ENCODE results near the gene TLE4. TPM values are rescaled to one million over a fixed set of nuclear protein-coding genes. Genes with fewer than 3 reads are reported as not detected.
A peak's percentile ranks its signal among the peaks of the same experiment; 100 is the strongest.

The TLE4 gene
- total and polyA plus RNA-seq, 7 experiments from 2014 or later: 21.0 to 196 (median 102) TPM

DNA sequence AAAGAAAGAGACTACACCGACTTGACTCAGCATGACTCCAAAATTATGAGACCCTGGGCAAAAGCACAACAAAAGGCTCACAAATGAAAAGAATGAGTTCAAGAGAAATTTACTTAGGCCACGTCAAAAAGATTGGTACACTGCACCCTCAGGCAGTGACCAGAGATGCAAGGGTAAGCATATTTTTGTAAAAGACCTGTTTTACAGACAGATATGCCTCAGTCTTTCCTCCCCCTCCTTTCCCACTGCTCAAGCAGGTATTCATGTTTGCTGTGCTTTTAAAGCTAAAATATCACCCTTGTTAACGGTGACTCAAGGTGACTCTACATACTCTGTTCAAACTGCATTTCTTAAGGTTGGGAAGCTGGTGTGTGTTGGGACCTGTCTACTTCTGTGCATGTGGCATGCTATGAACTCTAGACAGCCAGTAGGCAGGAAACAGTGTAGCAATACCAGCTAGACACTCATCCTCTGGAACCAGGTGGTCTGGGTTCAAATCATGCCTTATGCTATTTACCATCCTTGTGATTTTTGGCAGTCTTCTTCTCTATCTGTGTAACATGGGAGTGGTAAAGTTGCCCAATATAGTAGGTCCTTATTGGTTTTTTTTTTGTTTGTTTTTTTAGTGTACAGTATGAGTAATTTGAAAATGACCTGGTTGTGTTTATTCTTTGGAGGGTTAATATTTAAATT, 98.7 kb downstream of the TLE4 start:
- intact Hi-C loops (cut with micrococcal nuclease): loop anchor here in 1 of 2 donors (5.0 kb wide), 1 partner anchor 38 kb away; no protein-coding TSS in a partner anchor
- ChIA-PET CTCF (no interaction called here), POLR2A (interaction anchor here (0.6 kb wide), 1 partner anchor 30 kb away, joined by 3 read pairs; no protein-coding TSS in a partner anchor)
- Histone ChIP-seq H3K36me3 (ENCODE audit: control insufficient read depth in 2 of 3, insufficient read depth in 3 of 3, low read length in 3 of 3) (no peaks in the 10 kb centered on the region), H3K27me3 (ENCODE audit: control insufficient read depth in 2 of 2, insufficient read depth in 2 of 2, low read length in 2 of 2) (no peaks in the 10 kb centered on the region), H3K9me3 (ENCODE audit: control insufficient read depth in 2 of 3, low read length in 3 of 3) (no peaks in the 10 kb centered on the region), H3K27ac (ENCODE audit: low read depth, low read length) (no peak overlapping the region), H3K4me1 (ENCODE audit: control insufficient read depth in 2 of 2, insufficient read depth in 2 of 2, low read length in 2 of 2) (no peaks in the 10 kb centered on the region), H3K4me3 (ENCODE audit: low read length) (no peak overlapping the region)
- no peaks in the 10 kb centered on the region for H3K9me3 Mint-ChIP-seq
- peaks cover 0 to 51% (median 49%) of the 10 kb centered on the region in 5 donors for H3K36me3 Mint-ChIP-seq
- DNase-seq (no peak), ATAC-seq (no peak)
- H3K4me3 Mint-ChIP-seq: no peak overlapping the region
- H3K4me1 Mint-ChIP-seq: peaks cover 7 to 82% (median 56%) of the 10 kb centered on the region in 7 donors
- H3K27me3 Mint-ChIP-seq: no peaks in the 10 kb centered on the region
- H3K27ac Mint-ChIP-seq: peak overlapping the region in 1 of 9 donors; percentile 26

DNA sequence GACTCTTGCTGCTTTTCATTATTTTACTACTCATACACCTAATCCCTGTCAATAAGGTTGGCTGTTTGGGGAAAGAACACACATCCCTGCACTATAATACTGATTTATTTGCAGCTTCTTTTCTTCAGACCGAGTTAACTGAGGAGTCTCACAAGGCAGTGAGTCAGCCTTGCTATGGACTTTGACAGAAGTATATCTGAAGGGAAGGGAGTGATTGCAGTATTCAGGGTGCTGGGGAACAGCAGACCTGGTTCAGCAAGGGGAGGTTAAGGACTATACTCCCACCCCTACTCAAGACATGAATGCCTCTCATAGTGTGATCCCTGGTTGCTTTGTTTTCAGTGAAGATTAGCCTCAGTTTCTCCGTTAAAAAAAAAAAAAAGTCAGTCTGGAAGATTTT, 99.8 kb downstream of the TLE4 start:
- ATAC-seq: no peak
- no peak overlapping the region for H3K27ac ChIP-seq (ENCODE audit: low read depth, low read length)

DNA sequence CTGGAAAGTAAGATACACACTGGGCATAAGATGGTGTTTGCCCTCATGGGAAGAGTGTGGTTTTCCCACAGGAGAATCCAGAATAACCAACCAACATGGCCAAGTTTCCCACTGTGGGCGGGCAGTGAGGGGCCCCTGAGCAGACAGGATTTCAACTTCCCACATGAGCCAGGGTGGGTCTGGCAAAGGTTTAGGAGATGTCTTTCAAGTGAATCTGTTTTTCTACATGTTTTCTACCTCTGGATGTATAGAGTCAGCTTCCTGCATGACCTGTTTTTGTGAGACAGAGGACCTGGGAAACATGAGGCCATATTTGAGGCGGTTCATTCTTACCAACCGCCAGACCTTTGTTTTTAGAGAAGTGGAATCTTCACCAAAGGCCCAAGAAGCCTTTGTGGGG, 100.5 kb downstream of the TLE4 start:
- ATAC-seq (no peak), DNase-seq (no peak)
- H3K4me1 Mint-ChIP-seq: peaks cover 7 to 72% (median 53%) of the 10 kb centered on the region in 7 donors
- POLR2A ChIA-PET: interaction anchor here (2.1 kb wide), 1 partner anchor 100 kb away, joined by 5 read pairs; the partner anchor contains the start of gene TLE4
- no peak overlapping the region for H3K27ac ChIP-seq (ENCODE audit: low read depth, low read length)
- H3K27me3 Mint-ChIP-seq: no peaks in the 10 kb centered on the region
- CTCF ChIA-PET: interaction anchor here (0.6 kb wide), 1 partner anchor 12 kb away, joined by 3 read pairs; no protein-coding TSS in a partner anchor
- intact Hi-C loops (cut with micrococcal nuclease): loop anchor here in 1 of 2 donors (5.0 kb wide), 1 partner anchor 40 kb away; no protein-coding TSS in a partner anchor
- H3K36me3 ChIP-seq (ENCODE audit: control insufficient read depth in 2 of 3, insufficient read depth in 3 of 3, low read length in 3 of 3): no peaks in the 10 kb centered on the region
- H3K27ac Mint-ChIP-seq: peak overlapping the region in 1 of 9 donors; percentile 44
- H3K4me3 ChIP-seq (ENCODE audit: low read length): no peak overlapping the region
- peaks cover 0 to 3% (median 0%) of the 10 kb centered on the region in 11 donors for H3K9me3 Mint-ChIP-seq
- H3K9me3 ChIP-seq (ENCODE audit: control insufficient read depth in 2 of 3, low read length in 3 of 3): no peaks in the 10 kb centered on the region
- H3K4me1 ChIP-seq (ENCODE audit: control insufficient read depth in 2 of 2, insufficient read depth in 2 of 2, low read length in 2 of 2): no peaks in the 10 kb centered on the region
- no peak overlapping the region for H3K4me3 Mint-ChIP-seq
- H3K27me3 ChIP-seq (ENCODE audit: control insufficient read depth in 2 of 2, insufficient read depth in 2 of 2, low read length in 2 of 2): no peaks in the 10 kb centered on the region
- H3K36me3 Mint-ChIP-seq: peaks cover 0 to 57% (median 50%) of the 10 kb centered on the region in 5 donors

More for the DNA sequence above, 99.8 kb downstream of the TLE4 start:
- DNase-seq: no peak
- Mint-ChIP-seq H3K9me3 (no peaks in the 10 kb centered on the region), H3K27me3 (no peaks in the 10 kb centered on the region), H3K4me1 (peaks cover 7 to 76% (median 53%) of the 10 kb centered on the region in 7 donors), H3K4me3 (peak overlapping the region in 1 of 10 donors; percentile 49), H3K27ac (peak overlapping the region in 2 of 9 donors; percentile 16 to 20), H3K36me3 (peaks cover 0 to 56% (median 51%) of the 10 kb centered on the region in 5 donors)
- Histone ChIP-seq H3K9me3 (ENCODE audit: control insufficient read depth in 2 of 3, low read length in 3 of 3) (no peaks in the 10 kb centered on the region), H3K4me1 (ENCODE audit: control insufficient read depth in 2 of 2, insufficient read depth in 2 of 2, low read length in 2 of 2) (no peaks in the 10 kb centered on the region), H3K4me3 (ENCODE audit: low read length) (no peak overlapping the region), H3K36me3 (ENCODE audit: control insufficient read depth in 2 of 3, insufficient read depth in 3 of 3, low read length in 3 of 3) (no peaks in the 10 kb centered on the region), H3K27me3 (ENCODE audit: control insufficient read depth in 2 of 2, insufficient read depth in 2 of 2, low read length in 2 of 2) (no peaks in the 10 kb centered on the region)
- ChIA-PET CTCF (interaction anchor here (0.7 kb wide), 1 partner anchor 24 kb away, joined by 4 read pairs; no protein-coding TSS in a partner anchor), POLR2A (interaction anchor here (2.1 kb wide), 1 partner anchor 100 kb away, joined by 5 read pairs; the partner anchor contains the start of gene TLE4)
- intact Hi-C loops (cut with micrococcal nuclease): loop anchor here in 1 of 2 donors (5.0 kb wide), 1 partner anchor 39 kb away; no protein-coding TSS in a partner anchor

DNA sequence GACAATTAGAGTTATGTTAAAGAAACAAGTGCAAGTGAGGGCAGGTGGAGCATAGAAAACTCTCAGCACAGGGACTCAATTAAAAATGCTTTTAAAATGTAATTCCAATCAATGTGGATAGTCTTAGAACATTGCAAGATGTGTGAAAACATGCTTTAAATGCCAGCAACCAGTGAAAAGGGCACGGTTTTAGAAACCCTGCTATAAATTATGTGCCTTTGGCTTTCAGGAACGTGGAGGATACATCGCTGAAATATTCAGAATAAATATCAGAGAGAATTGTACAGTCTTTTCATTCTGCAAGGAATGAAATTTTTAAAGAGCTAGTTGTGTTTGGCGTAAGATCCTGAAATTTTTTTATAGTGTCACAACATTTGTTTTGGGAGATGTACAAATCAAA, 101.1 kb downstream of the TLE4 start:
- peaks cover 7 to 71% (median 47%) of the 10 kb centered on the region in 7 donors for H3K4me1 Mint-ChIP-seq
- no peak for ATAC-seq
- peaks cover 0 to 59% (median 51%) of the 10 kb centered on the region in 5 donors for H3K36me3 Mint-ChIP-seq
- peak overlapping the region in 1 of 10 donors; percentile 13 for H3K4me3 Mint-ChIP-seq
- intact Hi-C loops (cut with micrococcal nuclease): loop anchor here in 1 of 2 donors (5.0 kb wide), 1 partner anchor 41 kb away; no protein-coding TSS in a partner anchor
- DNase-seq: no peak
- no peak overlapping the region for H3K27ac ChIP-seq (ENCODE audit: low read depth, low read length)
- CTCF ChIA-PET: no interaction called here
- H3K4me3 ChIP-seq (ENCODE audit: low read length): no peak overlapping the region
- H3K27ac Mint-ChIP-seq: peak overlapping the region in 2 of 9 donors; percentile 44 to 47
- H3K4me1 ChIP-seq (ENCODE audit: control insufficient read depth in 2 of 2, insufficient read depth in 2 of 2, low read length in 2 of 2): no peaks in the 10 kb centered on the region
- peaks cover 0 to 3% (median 0%) of the 10 kb centered on the region in 11 donors for H3K9me3 Mint-ChIP-seq
- H3K9me3 ChIP-seq (ENCODE audit: control insufficient read depth in 2 of 3, low read length in 3 of 3): no peaks in the 10 kb centered on the region
- H3K36me3 ChIP-seq (ENCODE audit: control insufficient read depth in 2 of 3, insufficient read depth in 3 of 3, low read length in 3 of 3): no peaks in the 10 kb centered on the region
- no peaks in the 10 kb centered on the region for H3K27me3 ChIP-seq (ENCODE audit: control insufficient read depth in 2 of 2, insufficient read depth in 2 of 2, low read length in 2 of 2)
- POLR2A ChIA-PET: interaction anchor here (2.1 kb wide), 1 partner anchor 101 kb away, joined by 5 read pairs; the partner anchor contains the start of gene TLE4
- no peaks in the 10 kb centered on the region for H3K27me3 Mint-ChIP-seq

DNA sequence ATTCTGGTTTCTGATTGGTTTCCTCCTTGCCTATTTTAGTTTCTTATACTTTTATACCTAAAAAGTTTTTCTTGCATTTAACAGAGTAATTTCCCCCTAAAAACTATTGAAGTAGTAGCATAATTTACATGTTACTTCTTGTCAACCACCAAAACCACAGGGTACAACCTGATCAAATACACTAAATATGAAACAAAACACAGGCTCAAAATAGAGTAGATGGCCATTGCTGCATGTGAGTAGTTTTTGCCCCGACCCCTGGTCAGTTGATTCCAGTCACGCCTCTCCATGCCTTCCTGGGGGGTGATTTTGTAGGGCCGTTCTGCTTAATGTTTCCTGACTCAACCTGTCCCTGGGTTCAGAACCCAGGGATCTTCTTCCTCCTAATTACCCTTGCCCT, 101.8 kb downstream of the TLE4 start:
- peaks cover 0 to 63% (median 48%) of the 10 kb centered on the region in 5 donors for H3K36me3 Mint-ChIP-seq
- no peaks in the 10 kb centered on the region for H3K27me3 ChIP-seq (ENCODE audit: control insufficient read depth in 2 of 2, insufficient read depth in 2 of 2, low read length in 2 of 2)
- no peaks in the 10 kb centered on the region for H3K27me3 Mint-ChIP-seq
- H3K4me1 Mint-ChIP-seq: peaks cover 7 to 71% (median 44%) of the 10 kb centered on the region in 7 donors
- peaks cover 0 to 3% (median 0%) of the 10 kb centered on the region in 11 donors for H3K9me3 Mint-ChIP-seq
- no peak overlapping the region for H3K4me3 ChIP-seq (ENCODE audit: low read length)
- peak overlapping the region in 1 of 10 donors; percentile 44 for H3K4me3 Mint-ChIP-seq
- ATAC-seq (no peak), DNase-seq (no peak)
- ChIA-PET CTCF (no interaction called here), POLR2A (interaction anchor here (2.1 kb wide), 1 partner anchor 102 kb away, joined by 5 read pairs; the partner anchor contains the start of gene TLE4)
- no peak overlapping the region for H3K27ac ChIP-seq (ENCODE audit: low read depth, low read length)
- no peaks in the 10 kb centered on the region for H3K9me3 ChIP-seq (ENCODE audit: control insufficient read depth in 2 of 3, low read length in 3 of 3)
- no peaks in the 10 kb centered on the region for H3K36me3 ChIP-seq (ENCODE audit: control insufficient read depth in 2 of 3, insufficient read depth in 3 of 3, low read length in 3 of 3)
- H3K27ac Mint-ChIP-seq: no peak overlapping the region
- no peaks in the 10 kb centered on the region for H3K4me1 ChIP-seq (ENCODE audit: control insufficient read depth in 2 of 2, insufficient read depth in 2 of 2, low read length in 2 of 2)
- intact Hi-C loops (cut with micrococcal nuclease): loop anchor here in 1 of 2 donors (5.0 kb wide), 1 partner anchor 41 kb away; no protein-coding TSS in a partner anchor

DNA sequence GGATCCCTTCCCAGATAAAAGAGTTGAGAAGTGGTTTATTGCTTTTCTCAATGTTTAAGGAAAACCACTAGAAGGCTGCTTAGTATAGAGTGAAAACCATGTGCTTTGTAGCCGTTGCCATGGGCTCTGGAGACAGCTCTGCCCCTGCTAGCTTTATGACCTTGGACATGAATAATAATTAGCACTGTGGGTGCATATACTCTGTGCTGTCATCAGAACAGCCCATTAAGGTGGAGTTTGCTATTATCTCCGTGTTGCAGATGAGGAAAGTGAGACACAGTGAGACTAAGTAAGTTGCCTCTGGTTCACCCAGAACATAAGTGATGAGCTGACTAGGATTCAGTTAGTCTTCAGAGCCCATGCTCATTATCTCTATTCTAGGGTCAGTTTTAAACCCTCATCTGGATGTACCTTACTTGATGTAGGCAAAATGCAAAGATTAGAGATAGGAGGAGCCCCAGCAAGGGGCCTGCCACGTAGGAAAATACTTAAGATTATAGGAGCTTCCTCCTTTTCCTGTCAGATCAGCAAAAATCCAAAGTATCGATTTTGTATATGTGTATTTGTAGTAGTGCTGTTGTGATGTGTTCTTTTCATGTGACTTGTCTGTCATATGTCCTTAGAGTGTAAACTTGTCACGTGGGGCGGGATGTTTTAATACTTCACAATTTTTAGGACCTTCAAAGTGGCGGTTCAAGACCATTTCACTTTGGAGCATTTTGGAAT, 102.5 kb downstream of the TLE4 start:
- no peaks in the 10 kb centered on the region for H3K36me3 ChIP-seq (ENCODE audit: control insufficient read depth in 2 of 3, insufficient read depth in 3 of 3, low read length in 3 of 3)
- no peaks in the 10 kb centered on the region for H3K27me3 Mint-ChIP-seq
- no peaks in the 10 kb centered on the region for H3K4me1 ChIP-seq (ENCODE audit: control insufficient read depth in 2 of 2, insufficient read depth in 2 of 2, low read length in 2 of 2)
- H3K4me3 ChIP-seq (ENCODE audit: low read length): no peak overlapping the region
- no peak overlapping the region for H3K27ac ChIP-seq (ENCODE audit: low read depth, low read length)
- no peaks in the 10 kb centered on the region for H3K9me3 ChIP-seq (ENCODE audit: control insufficient read depth in 2 of 3, low read length in 3 of 3)
- ChIA-PET POLR2A (no interaction called here), CTCF (no interaction called here)
- no peaks in the 10 kb centered on the region for H3K27me3 ChIP-seq (ENCODE audit: control insufficient read depth in 2 of 2, insufficient read depth in 2 of 2, low read length in 2 of 2)
- peaks cover 0 to 59% (median 45%) of the 10 kb centered on the region in 5 donors for H3K36me3 Mint-ChIP-seq
- peaks cover 0 to 3% (median 0%) of the 10 kb centered on the region in 11 donors for H3K9me3 Mint-ChIP-seq
- peak overlapping the region in 1 of 10 donors; percentile 44 for H3K4me3 Mint-ChIP-seq
- H3K4me1 Mint-ChIP-seq: peaks cover 7 to 65% (median 39%) of the 10 kb centered on the region in 7 donors
- DNase-seq (no peak), ATAC-seq (no peak)
- intact Hi-C loops (cut with micrococcal nuclease): loop anchor here in 1 of 2 donors (5.0 kb wide), 1 partner anchor 42 kb away; no protein-coding TSS in a partner anchor
- H3K27ac Mint-ChIP-seq: no peak overlapping the region

All from naive thymus-derived CD4-positive, alpha-beta T cell (primary cell).